Activated naive CD4-positive, alpha-beta T cell treated with anti-CD3 and anti-CD28 coated beads, Interleukin-2, amount 10 ng/mL, durations not matched to agents 7 days and 5 days (primary cell): ENCODE measurements around the gene NT5C3A.

Experiments used
- CTCF ChIA-PET: fragments of 350-600 bp; sonication (Branson Sonifier 250); formaldehyde crosslinking; loops from one replicate; lab custom pipeline; 2021; ENCODE audit warnings: antibody characterized with exemption; lab: Charles Lee
- DNase-seq: peaks from one replicate; pipeline ENCODE4 v3.0.0-alpha.2; 2020
- H3K27ac Mint-ChIP-seq: one replicate; pipeline ENCODE4 v1.8.0; 2021; ENCODE audit warnings: mild to moderate bottlenecking, moderate library complexity, mixed read lengths
- H3K27me3 Mint-ChIP-seq: one replicate; pipeline ENCODE4 v1.8.0; 2021; ENCODE audit warnings: mild to moderate bottlenecking, mixed read lengths
- H3K36me3 Mint-ChIP-seq: one replicate; pipeline ENCODE4 v1.8.0; 2021; ENCODE audit warnings: mixed read lengths
- H3K4me1 Mint-ChIP-seq: one replicate; pipeline ENCODE4 v1.8.0; 2021; ENCODE audit warnings: mixed read lengths
- H3K4me3 Mint-ChIP-seq: one replicate; pipeline ENCODE4 v1.8.0; 2021; ENCODE audit warnings: mild to moderate bottlenecking, moderate library complexity, mixed read lengths
- H3K9me3 Mint-ChIP-seq: one replicate; pipeline ENCODE4 v1.8.0; 2021; ENCODE audit warnings: mixed read lengths

The NT5C3A gene

GRCh38 chr7:33065981-33066380 is 3.4 kb upstream of the NT5C3A start:
- Mint-ChIP-seq H3K27me3 (peaks cover 25% of the 10 kb centered on the region), H3K4me3 (no peak overlapping the region), H3K36me3 (peaks cover 6% of the 10 kb centered on the region), H3K27ac (no peak overlapping the region), H3K9me3 (peaks cover 32% of the 10 kb centered on the region), H3K4me1 (peaks cover 16% of the 10 kb centered on the region)
- CTCF ChIA-PET, result no interaction called here
- no peak for DNase-seq

- CTCF ChIA-PET, result interaction anchor here (0.6 to 1.8 kb wide), 4 partner anchors 14 to 46 kb away, joined by 3 to 5 read pairs (median 4); partner anchors contain the start of gene RP9
- Mint-ChIP-seq H3K4me3 (peak overlapping the region; percentile 85), H3K27me3 (peaks cover 16% of the 10 kb centered on the region), H3K36me3 (peaks cover 23% of the 10 kb centered on the region), H3K4me1 (peaks cover 39% of the 10 kb centered on the region), H3K27ac (peak overlapping the region; percentile 96), H3K9me3 (peaks cover 14% of the 10 kb centered on the region)
- DNase-seq, result peak; percentile 94
These were observed 337 bp upstream of the NT5C3A start for GRCh38 chr7:33062782-33063443.

- peaks cover 15% of the 10 kb centered on the region for H3K27me3 Mint-ChIP-seq
- H3K27ac Mint-ChIP-seq, result peak overlapping the region; percentile 89
- CTCF ChIA-PET, result interaction anchor here (0.6 to 1.8 kb wide), 6 partner anchors 12 to 261 kb away, joined by 3 to 5 read pairs (median 4); partner anchors contain the start of gene RP9
- DNase-seq, result no peak
- H3K4me3 Mint-ChIP-seq, result peak overlapping the region; percentile 85
- H3K36me3 Mint-ChIP-seq, result peaks cover 24% of the 10 kb centered on the region
- peaks cover 11% of the 10 kb centered on the region for H3K9me3 Mint-ChIP-seq
- H3K4me1 Mint-ChIP-seq, result peaks cover 44% of the 10 kb centered on the region
These were observed 1.2 kb downstream of the NT5C3A start for GRCh38 chr7:33061282-33061937.

- Mint-ChIP-seq H3K4me3 (no peak overlapping the region), H3K27me3 (peaks cover under 1% of the 10 kb centered on the region), H3K27ac (no peak overlapping the region), H3K4me1 (peaks cover 59% of the 10 kb centered on the region), H3K36me3 (peaks cover 30% of the 10 kb centered on the region), H3K9me3 (no peaks in the 10 kb centered on the region)
- CTCF ChIA-PET, result interaction anchor here (1.4 kb wide), 1 partner anchor 19 kb away, joined by 6 read pairs; no protein-coding TSS in a partner anchor
- DNase-seq, result no peak
These were observed 2.9 kb downstream of the NT5C3A start for GRCh38 chr7:33059635-33060034.

- Mint-ChIP-seq H3K4me3 (no peak overlapping the region), H3K27ac (peak overlapping the region; percentile 81), H3K27me3 (no peaks in the 10 kb centered on the region), H3K36me3 (peaks cover 23% of the 10 kb centered on the region), H3K9me3 (no peaks in the 10 kb centered on the region), H3K4me1 (peaks cover 67% of the 10 kb centered on the region)
- CTCF ChIA-PET, result interaction anchor here (1.6 kb wide), 1 partner anchor 52 kb away, joined by 5 read pairs; no protein-coding TSS in a partner anchor
- no peak for DNase-seq
These were observed 7.4 kb downstream of the NT5C3A start for GRCh38 chr7:33055158-33055557.

- Mint-ChIP-seq H3K36me3 (peaks cover 18% of the 10 kb centered on the region), H3K4me1 (peaks cover 61% of the 10 kb centered on the region), H3K4me3 (no peak overlapping the region), H3K9me3 (no peaks in the 10 kb centered on the region), H3K27me3 (no peaks in the 10 kb centered on the region), H3K27ac (peak overlapping the region; percentile 81)
- CTCF ChIA-PET, result interaction anchor here (0.7 to 1.6 kb wide), 4 partner anchors 12 to 208 kb away, joined by 5 to 7 read pairs (median 5); no protein-coding TSS in a partner anchor
- DNase-seq, result no peak
These were observed 8.2 kb downstream of the NT5C3A start for GRCh38 chr7:33054261-33054964.

GRCh38 chr7:33053721-33054120 is 8.9 kb downstream of the NT5C3A start:
- CTCF ChIA-PET, result interaction anchor here (0.6 to 1.3 kb wide), 6 partner anchors 11 to 253 kb away, joined by 3 to 7 read pairs (median 4); no protein-coding TSS in a partner anchor
- Mint-ChIP-seq H3K36me3 (peaks cover 14% of the 10 kb centered on the region), H3K27ac (peak overlapping the region; percentile 81), H3K27me3 (no peaks in the 10 kb centered on the region), H3K4me3 (no peak overlapping the region), H3K4me1 (peaks cover 58% of the 10 kb centered on the region), H3K9me3 (no peaks in the 10 kb centered on the region)
- no peak for DNase-seq

- no peaks in the 10 kb centered on the region for H3K27me3 Mint-ChIP-seq
- peaks cover 54% of the 10 kb centered on the region for H3K4me1 Mint-ChIP-seq
- no peak overlapping the region for H3K27ac Mint-ChIP-seq
- peak; percentile 36 for DNase-seq
- H3K4me3 Mint-ChIP-seq, result no peak overlapping the region
- H3K9me3 Mint-ChIP-seq, result no peaks in the 10 kb centered on the region
- CTCF ChIA-PET, result interaction anchor here (1.0 to 2.1 kb wide), 4 partner anchors 10 to 204 kb away, joined by 3 to 12 read pairs (median 6); partner anchors contain the start of gene RP9
- H3K36me3 Mint-ChIP-seq, result peaks cover 7% of the 10 kb centered on the region
These were observed 11.8 kb downstream of the NT5C3A start for GRCh38 chr7:33050535-33051318.

- H3K36me3 Mint-ChIP-seq, result peaks cover 3% of the 10 kb centered on the region
- CTCF ChIA-PET, result interaction anchor here (0.8 to 2.1 kb wide), 3 partner anchors 14 to 356 kb away, joined by 3 to 12 read pairs (median 4); partner anchors contain the start of gene NT5C3A
- H3K4me1 Mint-ChIP-seq, result peaks cover 45% of the 10 kb centered on the region
- no peak overlapping the region for H3K4me3 Mint-ChIP-seq
- H3K9me3 Mint-ChIP-seq, result no peaks in the 10 kb centered on the region
- no peaks in the 10 kb centered on the region for H3K27me3 Mint-ChIP-seq
- DNase-seq, result no peak
- H3K27ac Mint-ChIP-seq, result no peak overlapping the region
These were observed 13.9 kb downstream of the NT5C3A start for GRCh38 chr7:33048704-33049103.

GRCh38 chr7:33048257-33048656 is 14.3 kb downstream of the NT5C3A start:
- peaks cover 3% of the 10 kb centered on the region for H3K36me3 Mint-ChIP-seq
- no peak overlapping the region for H3K27ac Mint-ChIP-seq
- no peaks in the 10 kb centered on the region for H3K27me3 Mint-ChIP-seq
- DNase-seq, result no peak
- no peak overlapping the region for H3K4me3 Mint-ChIP-seq
- CTCF ChIA-PET, result interaction anchor here (0.8 to 2.1 kb wide), 3 partner anchors 14 to 355 kb away, joined by 3 to 12 read pairs (median 4); partner anchors contain the start of gene NT5C3A
- no peaks in the 10 kb centered on the region for H3K9me3 Mint-ChIP-seq
- H3K4me1 Mint-ChIP-seq, result peaks cover 46% of the 10 kb centered on the region

GRCh38 chr7:33044986-33045385 is 17.6 kb downstream of the NT5C3A start:
- DNase-seq, result no peak
- CTCF ChIA-PET, result no interaction called here
- no peak overlapping the region for H3K4me3 Mint-ChIP-seq
- peaks cover 1% of the 10 kb centered on the region for H3K36me3 Mint-ChIP-seq
- H3K27ac Mint-ChIP-seq, result no peak overlapping the region
- no peaks in the 10 kb centered on the region for H3K27me3 Mint-ChIP-seq
- no peaks in the 10 kb centered on the region for H3K9me3 Mint-ChIP-seq
- peaks cover 37% of the 10 kb centered on the region for H3K4me1 Mint-ChIP-seq

GRCh38 chr7:33044401-33044718 is 18.2 kb downstream of the NT5C3A start:
- Mint-ChIP-seq H3K4me1 (peaks cover 43% of the 10 kb centered on the region), H3K27ac (no peak overlapping the region)
- CTCF ChIA-PET, result no interaction called here

More at GRCh38 chr7:33044401-33044718, 18.2 kb downstream of the NT5C3A start:
- Mint-ChIP-seq H3K9me3 (no peaks in the 10 kb centered on the region), H3K27me3 (no peaks in the 10 kb centered on the region), H3K4me3 (no peak overlapping the region), H3K36me3 (peaks cover 1% of the 10 kb centered on the region)
- DNase-seq, result no peak
